PC-9 (cell line): ENCODE data around the gene YPEL3.

Experiments
- CTCF ChIP-seq: fragments of 200-600 bp; sonication (generic); conservative IDR thresholded peaks from 2 replicates; pipeline ENCODE4 v1.6.1; 2017; ENCODE audit warnings: mixed run types, antibody characterized with exemption, mild to moderate bottlenecking, moderate library complexity
- EZH2 ChIP-seq: fragments of 200-600 bp; sonication (generic); IDR thresholded peaks from 2 replicates; pipeline ENCODE4 v1.8.0; 2017; ENCODE audit warnings: antibody characterized with exemption, low read depth

- TF ChIP-seq EZH2 (no peak), CTCF (no peak)
Measured at GRCh38 chr16:30086291-30087140, 9.5 kb downstream of the YPEL3 start.
